Astrocyte (in vitro differentiated cells and primary cell): ENCODE results near the gene NUP214.

Experiments used
- EZH2 ChIP-seq: IDR thresholded peaks from 2 replicates; pipeline ENCODE4 v1.6.1; 2012; ENCODE audit warnings: mild to moderate bottlenecking, low read length, inconsistent platforms; ENCODE audit not compliant: insufficient read depth
- TF ChIP-seq, protein P1 (sequence below): IDR thresholded peaks from 2 replicates; pipeline ENCODE4 v1.5.1; 2011; ENCODE audit warnings: low read depth, mild to moderate bottlenecking, inconsistent platforms, low read length, moderate library complexity; ENCODE audit not compliant: insufficient read depth

DNA sequence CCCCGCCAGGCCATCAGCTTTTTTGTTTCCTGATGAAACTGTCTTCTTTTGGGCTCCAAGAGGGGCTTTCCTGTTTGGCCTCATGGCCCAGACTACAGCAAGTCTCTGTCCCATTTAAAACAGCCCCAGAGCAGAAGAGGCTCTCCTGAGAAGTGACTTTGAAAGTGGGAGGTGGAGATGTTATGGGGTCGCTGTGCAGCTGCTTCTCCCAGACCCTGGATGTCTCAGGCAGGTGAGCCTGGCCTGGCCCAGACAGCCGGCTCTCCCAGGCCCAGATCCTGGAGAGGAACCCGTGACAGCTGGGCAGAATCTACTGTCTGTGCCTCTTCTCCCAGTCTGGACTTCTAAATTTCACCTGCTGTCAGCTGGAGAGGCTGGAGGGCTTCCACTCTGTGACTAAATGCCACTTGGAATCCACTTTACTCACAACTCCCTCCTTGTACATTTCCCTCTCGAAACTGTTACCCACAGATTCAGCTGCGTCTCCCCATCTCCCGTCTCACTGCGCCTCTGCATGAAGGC lies 130.4 kb downstream of the NUP214 start:
- TF ChIP-seq, protein P1, sequence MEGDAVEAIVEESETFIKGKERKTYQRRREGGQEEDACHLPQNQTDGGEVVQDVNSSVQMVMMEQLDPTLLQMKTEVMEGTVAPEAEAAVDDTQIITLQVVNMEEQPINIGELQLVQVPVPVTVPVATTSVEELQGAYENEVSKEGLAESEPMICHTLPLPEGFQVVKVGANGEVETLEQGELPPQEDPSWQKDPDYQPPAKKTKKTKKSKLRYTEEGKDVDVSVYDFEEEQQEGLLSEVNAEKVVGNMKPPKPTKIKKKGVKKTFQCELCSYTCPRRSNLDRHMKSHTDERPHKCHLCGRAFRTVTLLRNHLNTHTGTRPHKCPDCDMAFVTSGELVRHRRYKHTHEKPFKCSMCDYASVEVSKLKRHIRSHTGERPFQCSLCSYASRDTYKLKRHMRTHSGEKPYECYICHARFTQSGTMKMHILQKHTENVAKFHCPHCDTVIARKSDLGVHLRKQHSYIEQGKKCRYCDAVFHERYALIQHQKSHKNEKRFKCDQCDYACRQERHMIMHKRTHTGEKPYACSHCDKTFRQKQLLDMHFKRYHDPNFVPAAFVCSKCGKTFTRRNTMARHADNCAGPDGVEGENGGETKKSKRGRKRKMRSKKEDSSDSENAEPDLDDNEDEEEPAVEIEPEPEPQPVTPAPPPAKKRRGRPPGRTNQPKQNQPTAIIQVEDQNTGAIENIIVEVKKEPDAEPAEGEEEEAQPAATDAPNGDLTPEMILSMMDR: no peak
- no peak for TF ChIP-seq EZH2
